OCI-M1 (cell line): ENCODE data around the gene RBM6.
"Not testable (repeated sequence)": the region's sequence is repeated elsewhere in the genome, so short reads cannot be mapped to it uniquely, and the experiment has no call there.

Experiments
- DNase-seq: peaks from one replicate; lab custom pipeline; 2025; lab: John Stamatoyannopoulos, UW

The RBM6 gene

DNA sequence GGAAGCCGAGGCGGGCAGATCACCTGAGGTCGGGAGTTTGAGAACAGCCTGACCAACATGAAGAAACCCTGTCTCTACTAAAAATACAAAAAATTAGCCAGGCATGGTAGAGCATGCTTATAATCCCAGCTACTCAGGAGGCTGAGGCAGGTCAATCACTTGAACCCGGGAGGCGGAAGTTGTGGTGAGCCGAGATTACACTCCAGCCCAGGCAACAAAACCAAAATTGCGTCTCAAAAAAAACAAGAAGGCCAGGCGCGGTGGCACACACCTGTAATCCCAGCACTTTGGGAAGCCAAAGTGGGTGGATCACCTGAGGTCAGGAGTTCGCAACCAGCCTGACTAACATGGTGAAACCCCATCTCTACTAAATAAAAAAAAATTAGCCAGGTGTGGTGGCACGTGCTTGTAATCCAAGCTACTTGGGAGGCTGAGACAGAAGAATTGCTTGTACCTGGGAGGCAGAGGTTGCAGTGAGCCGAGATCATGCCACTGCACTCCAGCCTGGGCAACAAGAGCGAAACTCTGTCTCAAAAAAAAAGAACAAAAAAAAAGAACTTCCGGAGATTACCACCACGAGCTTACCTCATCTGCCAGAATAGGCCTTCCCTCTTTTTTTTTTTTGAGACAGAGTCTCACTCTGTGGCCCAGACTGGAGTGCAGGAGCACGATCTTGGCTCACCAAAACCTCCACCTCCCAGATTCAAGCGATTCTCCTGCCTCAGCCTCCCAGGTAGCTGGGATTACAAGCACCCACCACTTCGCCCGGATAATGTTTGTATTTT, 22.0 kb upstream of the RBM6 start:
- not testable (repeated sequence) for DNase-seq

DNA sequence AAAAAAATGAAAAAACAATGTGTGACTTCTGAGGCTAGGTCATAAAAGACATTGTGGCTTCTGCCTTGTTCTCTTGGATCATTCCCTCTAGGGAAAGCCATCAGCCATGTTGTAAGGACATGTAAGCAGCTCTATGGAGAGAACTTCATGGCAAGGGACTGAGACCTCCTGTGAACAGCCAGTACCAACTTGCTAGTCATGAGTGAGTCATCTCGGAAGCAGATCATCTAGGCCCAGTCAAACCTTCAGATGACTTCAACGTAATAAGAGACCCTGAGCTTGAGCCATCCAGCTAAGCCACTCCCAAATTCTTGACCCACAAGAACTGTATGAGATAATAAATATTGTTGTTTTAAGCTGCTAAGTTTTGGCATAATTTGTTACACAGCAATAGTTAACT, 15.3 kb upstream of the RBM6 start:
- DNase-seq, result no peak

- DNase-seq, result no peak
Observed at GRCh38 chr3:49925485-49925884, 14.5 kb upstream of the RBM6 start.

GRCh38 chr3:49926117-49926728, 13.7 kb upstream of the RBM6 start:
- no peak for DNase-seq

DNA sequence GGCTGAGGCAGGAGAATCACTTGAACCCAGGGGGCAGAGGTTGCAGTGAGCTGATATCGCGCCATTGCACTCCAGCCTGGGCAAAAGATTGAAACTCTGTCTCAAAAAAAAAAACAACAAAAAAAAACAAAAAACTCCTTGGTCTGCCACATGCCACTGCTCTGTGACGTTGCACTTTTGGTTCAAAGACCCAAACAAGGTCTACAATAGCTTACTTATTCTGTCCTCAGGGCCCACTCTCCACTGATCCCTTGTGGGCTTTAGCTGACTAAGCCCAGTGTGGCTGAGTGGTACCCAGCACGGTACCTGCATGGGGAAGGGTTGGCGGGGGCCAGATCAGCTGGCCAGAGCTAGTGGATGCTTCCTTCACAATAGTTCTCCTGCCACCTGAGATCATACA, 12.2 kb upstream of the RBM6 start:
- DNase-seq, result no peak

- no peak for DNase-seq
Observed at GRCh38 chr3:49928481-49929017, 11.4 kb upstream of the RBM6 start.

GRCh38 chr3:49929291-49930167, 10.4 kb upstream of the RBM6 start, which contains the start of gene MON1A:
TSS of gene MON1A (minus strand) at chr3:49929811. CDS start at chr3:49913346, 16,465 bp downstream.
- peak; percentile 89 for DNase-seq

- DNase-seq, result no peak
Observed at GRCh38 chr3:49930168-49930690, 9.7 kb upstream of the RBM6 start.

DNA sequence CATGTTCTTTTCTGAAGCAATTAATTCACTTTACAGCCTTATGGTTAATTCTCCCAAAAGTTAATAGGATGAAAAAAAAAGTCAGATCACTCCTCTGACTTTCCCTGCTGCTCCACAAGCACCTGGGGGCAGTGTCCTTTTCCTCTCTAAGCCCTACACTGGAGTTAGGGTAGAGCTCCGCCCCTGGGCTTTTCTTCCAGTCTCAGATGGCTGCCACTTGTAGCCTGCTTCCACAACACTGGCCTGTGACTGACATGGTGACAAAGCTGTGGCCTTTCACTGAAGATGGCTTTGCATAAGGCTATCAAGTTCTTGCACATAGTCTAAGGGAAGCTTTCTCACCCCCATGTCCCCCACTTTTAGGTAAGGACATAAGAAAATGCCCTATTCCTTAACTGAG, 9.0 kb upstream of the RBM6 start:
- DNase-seq, result peak; percentile 46

DNA sequence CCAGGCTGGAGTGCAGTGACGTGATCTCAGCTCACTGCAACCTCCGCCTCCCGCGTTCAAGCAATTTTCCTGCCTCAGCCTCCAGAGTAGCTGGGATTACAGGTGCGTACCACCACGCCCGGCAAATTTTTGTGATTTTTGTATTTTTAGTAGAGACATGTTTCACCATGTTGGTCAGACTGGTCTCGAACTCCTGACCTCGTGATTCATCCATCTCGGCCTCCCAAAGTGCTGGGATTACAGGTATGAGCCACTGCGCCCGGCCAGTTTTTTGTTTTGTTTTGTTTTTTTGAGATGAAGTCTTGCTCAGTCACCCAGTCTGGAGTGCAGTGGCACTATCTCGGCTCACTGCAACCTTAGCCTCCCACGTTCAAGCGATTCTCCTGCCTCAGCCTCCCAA, 7.7 kb upstream of the RBM6 start:
- DNase-seq, result not testable (repeated sequence)

DNA sequence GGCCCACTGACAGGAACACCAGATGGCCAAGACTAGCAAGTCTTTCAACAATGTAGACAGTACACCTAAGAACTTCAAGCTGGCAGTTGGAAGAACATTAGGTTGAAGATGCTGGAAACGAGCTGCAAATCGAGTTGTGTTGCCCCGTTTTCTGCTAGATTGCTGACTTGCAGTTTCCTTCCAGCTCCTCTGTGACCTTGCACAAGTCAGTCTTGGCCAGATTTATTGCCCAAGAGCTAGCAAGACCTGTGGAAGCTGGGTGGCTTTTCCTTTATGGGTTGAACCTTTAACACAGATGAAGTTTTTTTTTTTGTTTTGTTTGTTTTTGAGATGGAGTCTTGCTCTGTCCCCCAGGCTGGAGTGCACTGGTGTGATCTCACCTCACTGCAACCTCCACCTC, 2.9 kb upstream of the RBM6 start:
- no peak for DNase-seq

DNA sequence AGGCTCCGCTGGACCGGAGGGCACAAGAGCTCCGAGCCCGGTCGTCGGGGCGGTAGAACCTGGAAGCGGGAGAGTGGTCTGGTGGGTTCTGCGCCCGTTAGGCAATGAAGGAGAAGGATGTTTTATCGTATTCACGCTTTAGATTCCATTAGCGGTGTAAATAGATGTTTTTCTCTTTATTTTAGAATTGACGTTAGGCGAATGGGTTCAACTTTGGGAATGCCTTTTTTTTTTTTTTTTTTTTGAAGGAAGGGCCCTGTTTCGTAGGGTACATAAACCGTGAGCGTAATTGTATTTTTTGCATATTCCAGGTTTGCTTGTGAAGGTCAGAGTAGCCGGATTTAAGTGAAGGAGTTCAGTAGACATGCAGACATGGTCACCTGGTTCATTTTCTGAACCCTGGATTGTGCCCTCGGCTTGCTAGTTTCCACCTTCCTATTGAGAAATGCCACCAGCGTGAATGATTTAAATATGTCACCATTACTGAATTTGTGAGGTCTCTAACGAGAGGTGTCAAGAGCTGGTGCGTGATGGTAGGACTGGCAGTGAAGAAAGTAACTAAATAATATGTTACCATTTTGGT, 808 bp downstream of the RBM6 start:
- no peak for DNase-seq

DNA sequence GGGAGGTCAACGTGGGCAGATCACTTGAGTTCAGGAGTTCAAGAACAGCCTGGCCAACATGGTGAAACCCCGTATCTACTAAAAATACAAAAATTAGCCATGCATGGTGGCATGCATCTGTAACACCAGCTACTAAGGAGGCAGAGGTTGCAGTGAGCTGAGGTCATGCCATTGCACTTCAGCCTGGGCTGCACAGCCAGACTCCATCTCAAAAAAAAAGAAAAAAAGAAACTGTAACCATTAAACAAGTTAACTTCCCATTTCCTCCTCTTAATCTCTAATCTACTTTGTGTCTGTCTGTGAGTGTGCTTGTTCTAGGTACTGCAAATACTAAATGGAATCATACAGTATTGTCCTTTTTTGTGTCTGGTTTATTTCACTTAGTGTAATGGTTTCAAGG, 2.7 kb downstream of the RBM6 start:
- DNase-seq, result peak; percentile 11

DNA sequence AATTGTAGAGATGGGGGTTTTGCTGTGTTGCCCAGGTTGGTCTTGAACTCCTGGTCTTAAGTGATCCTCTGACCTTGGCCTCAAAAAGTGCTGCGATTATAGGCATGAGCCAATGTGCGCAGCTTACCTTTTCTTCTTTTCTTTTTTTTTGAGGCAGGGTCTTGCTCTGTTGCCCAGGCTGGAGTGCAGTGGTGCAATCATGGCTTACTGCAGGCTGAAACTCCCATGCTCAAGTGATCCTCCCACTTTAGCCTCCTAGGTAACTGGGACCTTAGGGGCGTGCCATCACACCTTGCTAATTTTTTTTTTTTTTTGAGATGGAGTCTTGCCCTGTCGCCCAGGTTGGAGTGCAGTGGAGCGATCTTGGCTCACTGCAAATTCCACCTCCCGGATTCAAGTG, 13.0 kb downstream of the RBM6 start:
- DNase-seq, result no peak

DNA sequence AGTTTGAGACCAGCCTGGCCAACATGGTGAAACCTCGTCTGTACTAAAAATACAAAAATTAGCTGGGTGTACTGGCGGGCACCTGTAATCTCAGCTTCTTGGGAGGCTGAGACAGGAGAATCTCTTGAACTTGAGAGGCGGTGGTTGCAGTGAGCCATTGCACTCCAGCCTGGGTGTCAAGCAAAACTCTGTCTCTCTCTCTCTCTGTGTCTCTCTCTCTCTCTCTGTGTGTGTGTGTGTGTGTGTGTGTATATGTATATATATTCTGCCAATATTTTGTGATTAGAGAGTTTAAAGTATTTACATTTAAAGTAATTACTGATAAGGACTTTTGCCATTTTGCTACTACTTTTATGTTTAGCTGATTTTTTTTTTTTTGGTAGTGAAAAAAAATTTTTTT, 15.7 kb downstream of the RBM6 start:
- no peak for DNase-seq

DNA sequence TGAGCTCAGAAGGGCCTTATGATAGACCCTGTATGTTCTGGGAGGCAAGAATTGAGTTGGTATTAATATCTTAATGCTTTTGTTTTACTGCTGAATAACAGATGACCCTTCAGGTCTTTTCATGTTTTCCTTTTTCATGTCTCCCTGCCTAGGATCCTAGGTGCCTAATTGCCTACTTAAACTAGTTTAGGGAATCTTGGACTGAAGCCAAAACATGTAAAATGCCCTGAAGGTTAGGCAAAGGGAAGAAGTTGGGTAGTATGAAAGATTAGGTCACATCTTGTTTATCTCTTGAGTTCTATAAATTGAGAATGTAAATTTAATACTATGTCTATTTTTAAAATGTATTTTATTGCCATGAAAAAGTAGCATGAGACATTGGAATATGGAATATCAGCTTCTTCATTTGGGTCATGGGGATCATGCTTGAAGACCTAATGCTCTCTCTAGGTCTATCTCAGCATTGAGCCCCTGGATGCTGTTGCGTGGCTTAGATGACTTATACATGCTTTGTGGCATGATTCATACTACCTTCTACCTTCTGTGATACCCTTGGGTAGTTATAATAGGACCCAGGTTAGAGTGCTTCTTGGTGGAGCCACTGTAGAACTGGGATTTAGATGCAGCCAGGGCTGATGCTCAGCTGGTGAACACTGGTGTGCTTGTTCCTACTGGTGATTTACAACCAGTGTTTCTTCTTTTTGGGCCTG, 26.4 kb downstream of the RBM6 start:
- no peak for DNase-seq

GRCh38 chr3:49967291-49967690, 27.3 kb downstream of the RBM6 start:
- DNase-seq, result no peak

DNA sequence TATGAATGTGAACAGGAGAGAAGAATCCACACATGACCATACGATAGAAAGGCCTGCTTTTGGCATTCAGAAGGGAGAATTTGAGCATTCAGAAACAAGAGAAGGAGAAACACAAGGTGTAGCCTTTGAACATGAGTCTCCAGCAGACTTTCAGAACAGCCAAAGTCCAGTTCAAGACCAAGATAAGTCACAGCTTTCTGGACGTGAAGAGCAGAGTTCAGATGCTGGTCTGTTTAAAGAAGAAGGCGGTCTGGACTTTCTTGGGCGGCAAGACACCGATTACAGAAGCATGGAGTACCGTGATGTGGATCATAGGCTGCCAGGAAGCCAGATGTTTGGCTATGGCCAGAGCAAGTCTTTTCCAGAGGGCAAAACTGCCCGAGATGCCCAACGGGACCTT, 28.4 kb downstream of the RBM6 start:
- DNase-seq, result no peak

DNA sequence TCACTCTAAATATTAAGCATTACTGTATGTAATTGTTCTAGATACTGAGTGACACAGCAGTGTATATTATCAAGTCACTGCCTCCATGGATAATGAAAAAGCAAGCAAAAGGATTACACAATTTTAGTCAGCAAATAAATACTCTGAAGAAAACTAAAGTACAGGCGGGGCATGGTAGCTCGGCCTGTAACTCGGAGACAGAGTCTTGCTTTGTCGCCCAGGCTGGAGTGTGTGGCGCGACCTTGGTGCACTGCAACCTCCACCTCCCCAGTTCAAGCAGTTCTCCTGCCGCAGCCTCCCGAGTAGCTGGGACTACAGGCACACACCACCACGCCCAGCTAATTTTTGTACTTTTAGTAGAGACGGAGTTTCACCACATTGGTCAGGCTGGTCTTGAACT, 32.7 kb downstream of the RBM6 start:
- DNase-seq, result no peak

- no peak for DNase-seq
Observed at GRCh38 chr3:49976942-49977341, 37.0 kb downstream of the RBM6 start.

- DNase-seq, result no peak
Observed at GRCh38 chr3:49984394-49984793, 44.4 kb downstream of the RBM6 start.
